ENCODE data around the gene ST3GAL4.
"Not testable (repeated sequence)": the region's sequence is repeated elsewhere in the genome, so short reads cannot be mapped to it uniquely, and the experiment has no call there.

DNA sequence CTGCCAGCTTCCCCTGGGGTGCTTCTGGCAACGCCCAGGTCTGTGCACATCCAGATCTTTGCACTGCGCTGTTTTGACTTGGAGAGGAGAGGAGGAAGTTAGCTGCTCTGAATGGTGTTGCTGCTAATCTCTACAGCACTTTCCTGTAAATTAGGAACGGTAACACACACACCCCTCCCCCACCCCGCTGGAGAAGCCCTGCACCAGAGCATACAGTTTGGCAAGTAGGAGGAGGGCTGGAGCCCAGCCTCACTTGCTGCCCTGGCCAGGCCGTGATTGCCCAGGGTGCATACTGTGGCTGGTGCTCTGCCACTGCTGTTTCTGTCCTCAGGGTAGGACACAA is 31.2 kb downstream of the ST3GAL4 start:
- TF ChIP-seq, protein P1, sequence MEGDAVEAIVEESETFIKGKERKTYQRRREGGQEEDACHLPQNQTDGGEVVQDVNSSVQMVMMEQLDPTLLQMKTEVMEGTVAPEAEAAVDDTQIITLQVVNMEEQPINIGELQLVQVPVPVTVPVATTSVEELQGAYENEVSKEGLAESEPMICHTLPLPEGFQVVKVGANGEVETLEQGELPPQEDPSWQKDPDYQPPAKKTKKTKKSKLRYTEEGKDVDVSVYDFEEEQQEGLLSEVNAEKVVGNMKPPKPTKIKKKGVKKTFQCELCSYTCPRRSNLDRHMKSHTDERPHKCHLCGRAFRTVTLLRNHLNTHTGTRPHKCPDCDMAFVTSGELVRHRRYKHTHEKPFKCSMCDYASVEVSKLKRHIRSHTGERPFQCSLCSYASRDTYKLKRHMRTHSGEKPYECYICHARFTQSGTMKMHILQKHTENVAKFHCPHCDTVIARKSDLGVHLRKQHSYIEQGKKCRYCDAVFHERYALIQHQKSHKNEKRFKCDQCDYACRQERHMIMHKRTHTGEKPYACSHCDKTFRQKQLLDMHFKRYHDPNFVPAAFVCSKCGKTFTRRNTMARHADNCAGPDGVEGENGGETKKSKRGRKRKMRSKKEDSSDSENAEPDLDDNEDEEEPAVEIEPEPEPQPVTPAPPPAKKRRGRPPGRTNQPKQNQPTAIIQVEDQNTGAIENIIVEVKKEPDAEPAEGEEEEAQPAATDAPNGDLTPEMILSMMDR (IDR thresholded peaks at IDR 0.05): not testable (repeated sequence)
- not testable (repeated sequence) for TF ChIP-seq POLR2A (IDR thresholded peaks at IDR 0.05)

Measured in testis (tissue), 2 donors.